Breast epithelium (tissue), 4 donors: ENCODE measurements around the gene PDCL2. TPM values are rescaled to one million over a fixed set of nuclear protein-coding genes. Genes with fewer than 3 reads are reported as not detected.

Experiments
- DNase-seq, 2 donors: peaks; one replicate each; pipeline ENCODE4 v3.0.0-alpha.2; 2019; ENCODE audit warnings: low spot score in 2 of 2
- H3K27ac ChIP-seq, 2 donors: fragments of 200-600 bp; sonication (generic) in 1 of 2; one replicate each; pipeline ENCODE4 v1.5.1; 2016 to 2019; ENCODE audit warnings: mild to moderate bottlenecking in 1 of 2
- H3K27me3 ChIP-seq, 2 donors: fragments of 200-600 bp; sonication (generic) in 1 of 2; one replicate each; pipeline versions ENCODE4 v1.5.1 to v1.6.0; 2017 to 2019; ENCODE audit warnings: control low read depth in 1 of 2, mild to moderate bottlenecking in 1 of 2
- H3K36me3 ChIP-seq: fragments of 200-600 bp; one replicate; pipeline ENCODE4 v1.5.1; 2019
- H3K4me1 ChIP-seq, 2 donors: fragments of 200-600 bp; sonication (generic); one replicate each; pipeline ENCODE4 v1.5.1; 2016 to 2019; ENCODE audit warnings: control low read depth in 1 of 2
- H3K4me3 ChIP-seq, 3 donors: fragments of 200-600 bp; sonication (generic); 1 replicate in 2 of 3; 2 replicates in 1 of 3; pipeline ENCODE4 v1.5.1; 2016 to 2019; ENCODE audit warnings: mild to moderate bottlenecking in 3 of 3, moderate library complexity in 2 of 3
- H3K9me3 ChIP-seq, 2 donors: fragments of 200-600 bp; sonication (generic) in 1 of 2; one replicate each; pipeline ENCODE4 v1.5.1; 2016 to 2019; ENCODE audit warnings: control low read depth in 1 of 2
- POLR2A ChIP-seq: fragments of 450-650 bp; IDR thresholded peaks from one replicate; pipeline ENCODE4 v1.6.1; 2016; ENCODE audit warnings: antibody characterized with exemption, mild to moderate bottlenecking, moderate library complexity
- POLR2AphosphoS5 ChIP-seq, 3 donors: sonication (generic); formaldehyde crosslinking; IDR thresholded peaks; one replicate each; pipeline ENCODE4 v1.6.1; 2017; ENCODE audit warnings: antibody characterized with exemption in 3 of 3
- intact Hi-C: fragments of 100-400 bp; cut with DNase I; formaldehyde crosslinking; loops from one replicate; pipeline ENCODE4 v1.15.1; 2023; ENCODE audit warnings: low total_unique reads
- total RNA-seq, 3 donors: library from RNA; depleted of rRNA; stranded (reverse); fragments of >200 nt; gene quantifications; one replicate each; pipeline ENCODE4 v1.1.0, GENCODE V29; 2016
- TF ChIP-seq, protein P1 (sequence below), 3 donors: fragments of 450-650 bp; IDR thresholded peaks; one replicate each; pipeline ENCODE4 v1.5.1; 2016 to 2017; ENCODE audit warnings: antibody characterized with exemption in 3 of 3, mild to moderate bottlenecking in 3 of 3, moderate library complexity in 3 of 3

Gene PDCL2
- total RNA-seq, 3 donors from 2014 or later: not detected

- Histone ChIP-seq H3K4me1 (no peaks in the 10 kb centered on the region), H3K27ac (no peak overlapping the region), H3K27me3 (no peaks in the 10 kb centered on the region), H3K36me3 (no peaks in the 10 kb centered on the region), H3K9me3 (no peaks in the 10 kb centered on the region), H3K4me3 (no peak overlapping the region)
- no peak for DNase-seq
- intact Hi-C loops: no loop called here
- TF ChIP-seq, protein P1, sequence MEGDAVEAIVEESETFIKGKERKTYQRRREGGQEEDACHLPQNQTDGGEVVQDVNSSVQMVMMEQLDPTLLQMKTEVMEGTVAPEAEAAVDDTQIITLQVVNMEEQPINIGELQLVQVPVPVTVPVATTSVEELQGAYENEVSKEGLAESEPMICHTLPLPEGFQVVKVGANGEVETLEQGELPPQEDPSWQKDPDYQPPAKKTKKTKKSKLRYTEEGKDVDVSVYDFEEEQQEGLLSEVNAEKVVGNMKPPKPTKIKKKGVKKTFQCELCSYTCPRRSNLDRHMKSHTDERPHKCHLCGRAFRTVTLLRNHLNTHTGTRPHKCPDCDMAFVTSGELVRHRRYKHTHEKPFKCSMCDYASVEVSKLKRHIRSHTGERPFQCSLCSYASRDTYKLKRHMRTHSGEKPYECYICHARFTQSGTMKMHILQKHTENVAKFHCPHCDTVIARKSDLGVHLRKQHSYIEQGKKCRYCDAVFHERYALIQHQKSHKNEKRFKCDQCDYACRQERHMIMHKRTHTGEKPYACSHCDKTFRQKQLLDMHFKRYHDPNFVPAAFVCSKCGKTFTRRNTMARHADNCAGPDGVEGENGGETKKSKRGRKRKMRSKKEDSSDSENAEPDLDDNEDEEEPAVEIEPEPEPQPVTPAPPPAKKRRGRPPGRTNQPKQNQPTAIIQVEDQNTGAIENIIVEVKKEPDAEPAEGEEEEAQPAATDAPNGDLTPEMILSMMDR (IDR thresholded peaks at IDR 0.05): no peak
- TF ChIP-seq POLR2A (no peak), POLR2AphosphoS5 (IDR thresholded peaks at IDR 0.05) (no peak)
Observed at GRCh38 chr4:55507612-55508011, 84.4 kb downstream of the PDCL2 start.

Other genes starting within 250 kb of the PDCL2 start
- gene SRD5A3, start 246.0 kb downstream of the PDCL2 start, total RNA-seq: 10 to 100 TPM; 13.9 to 20.3 (median 14.4) TPM
- gene TMEM165, start 196.3 kb downstream of the PDCL2 start, total RNA-seq: 100 to 1,000 TPM; 165 to 386 (median 204) TPM
- gene CLOCK, start 45.3 kb downstream of the PDCL2 start, total RNA-seq: 10 to 100 TPM; 29.8 to 32.2 (median 30.2) TPM
- gene NMU, start 44.1 kb upstream of the PDCL2 start, total RNA-seq: not detected
- not detected for gene EXOC1L, start 227.5 kb upstream of the PDCL2 start, total RNA-seq